Prostate gland (tissue), 2 donors: ENCODE measurements around the gene GSX2.

Experiments
- POLR2A ChIP-seq: fragments of 450-650 bp; IDR thresholded peaks from one replicate; pipeline ENCODE4 v1.6.1; 2016; ENCODE audit warnings: antibody characterized with exemption, mild to moderate bottlenecking
- POLR2AphosphoS5 ChIP-seq: sonication (generic); formaldehyde crosslinking; IDR thresholded peaks from one replicate; pipeline ENCODE4 v1.6.1; 2017; ENCODE audit warnings: antibody characterized with exemption
- TF ChIP-seq, protein P1 (sequence below), 4 experiments: fragments of 200-600 bp in 2 of 4; fragments of 450-650 bp in 2 of 4; sonication (generic) in 2 of 4; IDR thresholded peaks; 1 replicate in 3 of 4; 2 replicates in 1 of 4; pipeline ENCODE4 v1.5.1; 2016 to 2019; ENCODE audit warnings: antibody characterized with exemption in 4 of 4, mild to moderate bottlenecking in 2 of 4, moderate library complexity in 2 of 4

DNA sequence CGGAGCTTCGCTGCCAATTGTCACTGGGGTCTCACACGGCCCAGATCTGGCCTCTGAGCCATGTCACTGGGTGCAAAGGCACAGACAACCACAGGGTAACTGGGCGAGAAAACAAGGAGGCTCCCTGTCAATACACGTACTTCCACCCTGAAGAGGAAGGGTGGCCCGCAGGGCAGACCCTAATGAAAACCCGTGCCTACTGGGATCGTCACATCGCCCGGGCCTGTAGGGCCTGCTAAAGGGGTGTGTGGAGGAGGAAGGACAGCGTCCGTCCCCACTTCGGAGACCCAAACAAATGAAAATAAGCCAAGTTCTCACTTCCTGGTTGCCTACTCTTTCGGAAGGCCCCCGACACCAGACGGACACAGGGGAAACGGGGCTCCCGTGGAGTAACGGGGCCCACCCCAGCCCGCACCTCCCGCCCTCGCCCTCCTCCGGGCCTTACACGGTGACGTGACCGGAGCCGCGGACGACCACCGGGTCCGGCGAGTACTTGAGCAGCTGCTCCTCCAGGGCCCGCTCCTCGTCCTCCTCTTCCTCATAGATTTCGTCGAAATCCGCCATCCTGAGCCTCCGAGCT lies 36.1 kb upstream of the GSX2 start:
- no peak for TF ChIP-seq POLR2A
- TF ChIP-seq, protein P1, sequence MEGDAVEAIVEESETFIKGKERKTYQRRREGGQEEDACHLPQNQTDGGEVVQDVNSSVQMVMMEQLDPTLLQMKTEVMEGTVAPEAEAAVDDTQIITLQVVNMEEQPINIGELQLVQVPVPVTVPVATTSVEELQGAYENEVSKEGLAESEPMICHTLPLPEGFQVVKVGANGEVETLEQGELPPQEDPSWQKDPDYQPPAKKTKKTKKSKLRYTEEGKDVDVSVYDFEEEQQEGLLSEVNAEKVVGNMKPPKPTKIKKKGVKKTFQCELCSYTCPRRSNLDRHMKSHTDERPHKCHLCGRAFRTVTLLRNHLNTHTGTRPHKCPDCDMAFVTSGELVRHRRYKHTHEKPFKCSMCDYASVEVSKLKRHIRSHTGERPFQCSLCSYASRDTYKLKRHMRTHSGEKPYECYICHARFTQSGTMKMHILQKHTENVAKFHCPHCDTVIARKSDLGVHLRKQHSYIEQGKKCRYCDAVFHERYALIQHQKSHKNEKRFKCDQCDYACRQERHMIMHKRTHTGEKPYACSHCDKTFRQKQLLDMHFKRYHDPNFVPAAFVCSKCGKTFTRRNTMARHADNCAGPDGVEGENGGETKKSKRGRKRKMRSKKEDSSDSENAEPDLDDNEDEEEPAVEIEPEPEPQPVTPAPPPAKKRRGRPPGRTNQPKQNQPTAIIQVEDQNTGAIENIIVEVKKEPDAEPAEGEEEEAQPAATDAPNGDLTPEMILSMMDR (IDR thresholded peaks at IDR 0.05), result no peak
- no peak for TF ChIP-seq POLR2AphosphoS5
